Thyroid gland (tissue), 4 donors: ENCODE measurements around the gene SLC9B1. TPM values are rescaled to one million over a fixed set of nuclear protein-coding genes. Genes with fewer than 3 reads are reported as not detected.

ENCODE experiments used
- DNase-seq, 2 donors: peaks; one replicate each; pipeline ENCODE4 v3.0.0-alpha.2; 2019
- H3K27ac ChIP-seq, 3 donors: fragments of 200-600 bp; sonication (generic); 1 replicate in 2 of 3; 2 replicates in 1 of 3; pipeline ENCODE4 v1.5.1; 2016 to 2019; ENCODE audit warnings: mild to moderate bottlenecking in 1 of 3, moderate library complexity in 1 of 3
- H3K27me3 ChIP-seq: fragments of 200-600 bp; sonication (generic); one replicate; pipeline ENCODE4 v1.5.1; 2019
- H3K36me3 ChIP-seq, 2 donors: fragments of 200-600 bp; sonication (generic); one replicate each; pipeline ENCODE4 v1.5.1; 2016 to 2019
- H3K4me1 ChIP-seq, 2 donors: fragments of 200-600 bp; sonication (generic); one replicate each; pipeline ENCODE4 v1.5.1; 2017 to 2019
- H3K4me3 ChIP-seq, 3 donors: fragments of 200-600 bp; sonication (generic); replicated peaks in 1 of 3; 1 replicate in 2 of 3; 2 replicates in 1 of 3; pipeline ENCODE4 v1.5.1; 2016; ENCODE audit warnings: mild to moderate bottlenecking in 1 of 3
- H3K9me3 ChIP-seq: fragments of 200-600 bp; sonication (generic); one replicate; pipeline ENCODE4 v1.5.1; 2017
- POLR2A ChIP-seq, 2 donors: fragments of 450-650 bp; IDR thresholded peaks; one replicate each; pipeline ENCODE4 v1.6.1; 2017; ENCODE audit warnings: antibody characterized with exemption in 2 of 2, mild to moderate bottlenecking in 2 of 2, moderate library complexity in 1 of 2
- WGBS, 2 donors: methylation state at CpG; one replicate each; pipeline ENCODE4 v1.1.5; 2017; 5-methylcytosine and 5-hydroxymethylcytosine counted together
- intact Hi-C: fragments of 100-400 bp; cut with DNase I; formaldehyde crosslinking; loops from one replicate; pipeline ENCODE4 v1.15.1; 2023
- total RNA-seq, 4 donors: library from RNA; depleted of rRNA; stranded (reverse); fragments of >200 nt; gene quantifications; one replicate each; pipeline ENCODE4 v1.2.3, GENCODE V29; 2016
- TF ChIP-seq, protein P1 (sequence below), 6 experiments: fragments of 200-600 bp in 3 of 6; fragments of 450-650 bp in 3 of 6; sonication (generic) in 3 of 6; IDR thresholded peaks; one replicate each; pipeline ENCODE4 v1.5.1; 2016 to 2019; ENCODE audit warnings: antibody characterized with exemption in 6 of 6, mild to moderate bottlenecking in 2 of 6, inconsistent platforms in 1 of 6, moderate library complexity in 1 of 6

The SLC9B1 gene
- total RNA-seq, 4 donors from 2014 or later, result 0.45 to 1.2 (median 0.79) TPM

DNA sequence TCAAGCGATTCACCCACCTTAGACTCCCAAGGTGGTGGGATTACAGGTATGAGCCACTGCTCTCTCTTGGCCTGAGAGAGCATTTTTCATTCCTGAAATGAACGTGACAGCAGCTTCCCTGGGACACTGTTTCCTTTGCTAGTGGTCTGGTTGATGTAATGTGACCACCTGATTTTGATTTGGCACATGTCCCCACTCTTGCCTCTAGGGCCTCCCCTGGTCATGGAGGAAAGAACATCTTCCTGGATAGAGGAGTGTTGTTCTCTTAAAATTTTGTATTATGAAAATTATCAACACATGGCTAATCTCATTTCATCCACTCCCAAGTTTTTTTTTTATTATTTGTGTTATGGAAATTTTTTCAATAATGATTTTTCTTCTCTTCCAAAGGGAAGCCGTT, 33.3 kb upstream of the SLC9B1 start:
- Histone ChIP-seq H3K27me3 (no peaks in the 10 kb centered on the region), H3K36me3 (no peaks in the 10 kb centered on the region), H3K4me3 (no peak overlapping the region), H3K4me1 (no peaks in the 10 kb centered on the region), H3K27ac (no peak overlapping the region), H3K9me3 (no peaks in the 10 kb centered on the region)
- TF ChIP-seq, protein P1, sequence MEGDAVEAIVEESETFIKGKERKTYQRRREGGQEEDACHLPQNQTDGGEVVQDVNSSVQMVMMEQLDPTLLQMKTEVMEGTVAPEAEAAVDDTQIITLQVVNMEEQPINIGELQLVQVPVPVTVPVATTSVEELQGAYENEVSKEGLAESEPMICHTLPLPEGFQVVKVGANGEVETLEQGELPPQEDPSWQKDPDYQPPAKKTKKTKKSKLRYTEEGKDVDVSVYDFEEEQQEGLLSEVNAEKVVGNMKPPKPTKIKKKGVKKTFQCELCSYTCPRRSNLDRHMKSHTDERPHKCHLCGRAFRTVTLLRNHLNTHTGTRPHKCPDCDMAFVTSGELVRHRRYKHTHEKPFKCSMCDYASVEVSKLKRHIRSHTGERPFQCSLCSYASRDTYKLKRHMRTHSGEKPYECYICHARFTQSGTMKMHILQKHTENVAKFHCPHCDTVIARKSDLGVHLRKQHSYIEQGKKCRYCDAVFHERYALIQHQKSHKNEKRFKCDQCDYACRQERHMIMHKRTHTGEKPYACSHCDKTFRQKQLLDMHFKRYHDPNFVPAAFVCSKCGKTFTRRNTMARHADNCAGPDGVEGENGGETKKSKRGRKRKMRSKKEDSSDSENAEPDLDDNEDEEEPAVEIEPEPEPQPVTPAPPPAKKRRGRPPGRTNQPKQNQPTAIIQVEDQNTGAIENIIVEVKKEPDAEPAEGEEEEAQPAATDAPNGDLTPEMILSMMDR (IDR thresholded peaks at IDR 0.05), result no peak
- TF ChIP-seq POLR2A (IDR thresholded peaks at IDR 0.05), result no peak
- intact Hi-C loops, result no loop called here
- DNase-seq, result no peak
- 76 to 81% methylated on average over 3 of the region's 3 CpGs for WGBS, 2 donors

DNA sequence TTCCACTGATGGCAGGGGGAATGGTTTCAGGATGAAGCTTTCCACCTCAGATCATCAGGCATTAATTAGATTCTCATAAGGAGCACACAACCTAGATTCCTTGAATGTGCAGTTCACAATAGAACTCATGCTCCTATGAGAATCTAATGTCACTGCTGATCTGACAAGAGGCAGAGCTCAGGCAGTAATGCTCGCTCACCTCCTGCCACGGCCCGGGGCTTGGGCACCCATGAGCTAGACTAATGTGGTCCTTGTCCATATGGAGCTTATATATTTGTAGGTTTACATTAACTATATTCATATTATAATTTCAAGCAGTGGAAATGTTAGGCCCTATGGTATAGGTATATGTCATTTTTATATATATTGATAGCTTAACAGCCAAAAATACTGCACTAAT, 32.6 kb upstream of the SLC9B1 start:
- Histone ChIP-seq H3K36me3 (no peaks in the 10 kb centered on the region), H3K4me3 (no peak overlapping the region), H3K27ac (no peak overlapping the region), H3K4me1 (no peaks in the 10 kb centered on the region), H3K9me3 (no peaks in the 10 kb centered on the region), H3K27me3 (no peaks in the 10 kb centered on the region)
- intact Hi-C loops, result no loop called here
- 92 to 100% methylated on average over 3 of the region's 3 CpGs for WGBS, 2 donors
- DNase-seq, result no peak
- TF ChIP-seq, protein P1 (IDR thresholded peaks at IDR 0.05), result no peak
- TF ChIP-seq POLR2A (IDR thresholded peaks at IDR 0.05), result no peak

DNA sequence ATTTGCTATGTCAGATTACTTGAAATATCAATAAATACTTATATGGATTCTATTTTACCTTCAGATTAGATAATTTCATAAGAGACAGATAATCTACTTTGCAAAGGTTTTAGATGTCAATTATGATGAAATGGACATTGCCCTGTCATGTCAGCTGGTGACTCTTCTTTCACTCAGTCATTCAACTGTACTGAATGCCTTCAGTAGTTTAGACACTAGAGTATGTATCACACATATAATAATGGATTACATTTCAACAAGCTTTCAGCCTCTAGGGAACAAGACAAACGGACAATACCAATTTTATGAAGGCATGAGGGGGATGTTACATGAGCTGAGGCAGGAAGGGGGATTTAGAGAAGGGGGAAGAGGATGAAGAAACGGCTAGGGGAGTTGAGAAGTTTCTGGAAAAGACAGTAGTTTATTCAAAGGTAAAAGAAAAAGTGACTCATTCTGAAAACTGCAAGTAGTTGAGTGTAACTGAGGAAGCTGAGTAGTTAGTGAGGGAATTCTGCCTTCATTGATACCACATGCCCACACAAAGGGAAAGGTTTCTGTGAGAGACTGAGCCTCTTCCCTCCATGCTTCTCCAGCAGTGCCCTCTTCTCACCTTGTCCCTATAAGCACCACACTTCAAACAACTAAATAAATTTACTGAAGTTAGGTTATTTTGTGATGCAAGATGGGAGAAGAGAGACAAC, 31.4 kb upstream of the SLC9B1 start:
- 50 to 62% methylated on average over 2 of the region's 2 CpGs for whole genome bisulfite sequencing, 2 donors

DNA sequence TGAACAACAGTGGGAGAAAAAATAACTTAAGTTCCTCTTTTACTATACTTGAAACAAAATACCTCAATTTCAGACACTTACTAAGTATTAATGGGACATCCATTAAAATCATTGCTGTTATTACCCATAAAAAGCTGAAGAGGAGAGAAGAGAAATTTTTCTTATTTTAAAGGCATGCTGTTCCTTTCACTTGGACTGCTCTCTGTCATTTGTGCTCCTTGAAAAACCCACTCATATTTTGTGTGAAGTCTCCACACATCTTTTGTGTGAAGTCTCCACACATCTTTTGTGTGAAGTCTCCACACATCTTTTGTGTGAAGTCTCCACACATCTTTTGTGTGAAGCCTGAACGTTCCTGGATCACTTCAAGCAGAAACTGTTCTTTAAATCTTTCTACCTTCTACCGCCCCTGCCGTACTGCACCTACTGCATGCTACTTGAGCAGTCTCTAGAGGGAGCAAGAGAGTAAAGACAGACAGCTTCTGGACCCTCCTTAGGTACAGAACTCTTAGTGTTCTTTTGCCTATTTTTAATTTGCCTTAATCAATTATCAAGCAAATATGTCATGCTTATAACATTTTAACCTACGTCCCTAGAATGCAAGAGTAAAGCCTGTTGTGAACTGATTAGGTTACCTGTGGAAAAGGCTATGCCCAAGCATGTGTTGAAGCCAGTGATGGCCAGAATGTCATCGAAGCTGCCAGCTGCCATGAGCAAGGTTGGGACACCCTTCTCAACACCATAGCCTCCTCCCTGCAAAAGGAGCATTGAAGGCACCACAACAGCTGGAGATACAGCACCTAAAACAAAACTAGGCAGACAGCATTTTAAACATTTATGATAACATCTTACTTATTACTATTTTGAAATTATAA, 27.1 kb upstream of the SLC9B1 start:
- H3K4me1 ChIP-seq, result no peaks in the 10 kb centered on the region
- 39 to 41% methylated on average over 5 of the region's 5 CpGs for WGBS, 2 donors
- no peaks in the 10 kb centered on the region for H3K36me3 ChIP-seq
- H3K27ac ChIP-seq, result no peak overlapping the region
- H3K4me3 ChIP-seq, result no peak overlapping the region
- DNase-seq, result peak; percentile 20 to 38
- H3K27me3 ChIP-seq, result no peaks in the 10 kb centered on the region
- intact Hi-C loops, result no loop called here
- no peak for TF ChIP-seq POLR2A (IDR thresholded peaks at IDR 0.05)
- TF ChIP-seq, protein P1 (IDR thresholded peaks at IDR 0.05), result peak; percentile 20 to 82 (median 46)
- H3K9me3 ChIP-seq, result no peaks in the 10 kb centered on the region

More for the DNA sequence above, 31.4 kb upstream of the SLC9B1 start:
- no peak for DNase-seq
- Histone ChIP-seq H3K4me1 (no peaks in the 10 kb centered on the region), H3K4me3 (no peak overlapping the region), H3K27me3 (no peaks in the 10 kb centered on the region), H3K9me3 (no peaks in the 10 kb centered on the region), H3K36me3 (no peaks in the 10 kb centered on the region), H3K27ac (no peak overlapping the region)
- TF ChIP-seq, protein P1 (IDR thresholded peaks at IDR 0.05), result no peak
- TF ChIP-seq POLR2A (IDR thresholded peaks at IDR 0.05), result no peak
- intact Hi-C loops, result no loop called here

DNA sequence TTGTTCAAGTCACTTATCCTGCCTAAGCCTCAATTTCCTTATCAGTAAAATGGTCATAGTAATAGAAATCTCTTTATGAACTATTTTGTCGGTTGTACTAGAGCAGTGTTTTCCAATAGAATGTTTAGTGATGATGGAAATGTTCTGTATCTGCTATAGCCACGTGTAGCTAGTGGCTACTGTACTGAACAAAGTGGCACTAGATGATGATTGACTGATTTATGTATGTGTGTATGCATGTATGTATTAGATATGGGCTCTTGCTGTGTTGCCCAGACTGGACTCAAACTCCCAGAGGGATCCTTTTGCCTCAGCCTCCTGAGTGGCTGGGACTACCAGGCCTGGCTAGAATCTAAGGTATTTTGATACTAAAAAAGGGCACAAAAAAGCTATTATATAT, 24.7 kb upstream of the SLC9B1 start:
- no peak overlapping the region for H3K27ac ChIP-seq
- DNase-seq, result no peak
- no peaks in the 10 kb centered on the region for H3K4me1 ChIP-seq
- TF ChIP-seq, protein P1 (IDR thresholded peaks at IDR 0.05), result no peak
- TF ChIP-seq POLR2A (IDR thresholded peaks at IDR 0.05), result no peak
- H3K36me3 ChIP-seq, result no peaks in the 10 kb centered on the region
- intact Hi-C loops, result no loop called here
- H3K4me3 ChIP-seq, result no peak overlapping the region
- H3K9me3 ChIP-seq, result no peaks in the 10 kb centered on the region
- 86 to 93% methylated on average over 2 of the region's 2 CpGs for WGBS, 2 donors
- no peaks in the 10 kb centered on the region for H3K27me3 ChIP-seq
